GM12874 (cell line): ENCODE measurements around the gene MAS1L.

ENCODE experiments used
- CTCF ChIP-seq: IDR thresholded peaks from 2 replicates; pipeline ENCODE4 v1.5.1; 2011; ENCODE audit warnings: low read depth, mild to moderate bottlenecking, control low read depth, low read length, moderate library complexity; ENCODE audit not compliant: insufficient read depth

The MAS1L gene

DNA sequence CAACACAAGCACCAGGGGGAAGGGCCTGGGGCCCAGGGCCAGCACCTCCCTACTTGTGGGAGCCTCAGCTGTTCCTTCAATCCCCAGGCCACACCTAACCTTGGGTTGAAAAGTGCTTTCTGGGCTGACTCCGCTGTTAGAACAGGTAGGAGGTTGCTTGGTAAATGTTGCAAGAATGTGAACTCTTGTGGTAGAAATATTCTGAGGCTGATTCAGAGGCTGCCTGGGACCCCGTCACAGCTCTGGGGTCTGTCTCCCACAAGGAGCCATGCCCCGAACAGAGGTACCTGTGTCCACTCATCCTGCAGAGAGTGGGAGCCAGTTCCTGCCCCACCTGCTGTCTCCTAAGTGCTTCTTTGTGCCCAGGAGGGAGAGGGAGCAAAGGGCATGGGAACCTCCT is 14.4 kb upstream of the MAS1L start:
- no peak for TF ChIP-seq CTCF

- TF ChIP-seq CTCF: no peak
Observed at GRCh38 chr6:29501106-29501505, 13.3 kb upstream of the MAS1L start.

DNA sequence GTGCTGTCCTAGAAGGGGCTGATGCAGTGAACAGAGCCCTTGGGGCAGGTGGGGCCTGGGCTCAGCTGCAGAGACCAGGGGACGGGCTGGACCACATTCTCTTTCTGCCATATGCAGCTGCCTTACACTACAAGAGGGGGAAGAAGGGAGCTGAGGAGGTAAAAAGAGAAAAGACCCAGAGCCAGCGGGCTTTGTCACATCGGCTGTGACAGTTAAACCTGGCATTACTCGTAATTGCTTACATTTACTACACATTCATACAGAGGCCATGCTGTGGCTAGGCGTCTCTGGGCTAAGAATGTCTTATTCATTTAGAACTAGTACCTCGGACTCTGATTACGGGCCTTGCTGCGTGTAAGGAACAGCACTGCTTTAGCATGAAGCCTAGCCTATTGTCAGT is 12.8 kb upstream of the MAS1L start:
- TF ChIP-seq CTCF: no peak

DNA sequence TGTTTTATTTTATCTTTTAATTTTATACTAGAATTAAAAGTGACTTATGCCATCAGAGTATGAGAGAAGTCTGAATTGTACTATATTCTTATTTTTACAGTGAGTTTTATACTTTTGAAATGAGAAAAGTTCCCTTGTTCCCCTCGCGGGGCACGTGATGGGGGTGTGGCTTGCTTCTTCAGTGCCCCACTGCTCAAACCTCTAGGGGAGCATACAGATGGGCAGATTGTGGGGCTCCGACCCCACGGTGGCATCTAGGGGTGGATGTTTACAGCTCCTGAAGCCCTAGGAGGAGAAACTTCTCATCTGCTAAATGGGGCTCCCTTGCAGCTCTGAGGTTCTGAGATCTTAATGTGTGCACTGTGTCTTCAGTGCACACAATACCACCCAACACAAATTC is 11.9 kb upstream of the MAS1L start:
- TF ChIP-seq CTCF: no peak

- TF ChIP-seq CTCF: no peak
Observed at GRCh38 chr6:29496961-29497360, 9.2 kb upstream of the MAS1L start.

GRCh38 chr6:29495571-29495970 is 7.8 kb upstream of the MAS1L start:
- no peak for TF ChIP-seq CTCF

DNA sequence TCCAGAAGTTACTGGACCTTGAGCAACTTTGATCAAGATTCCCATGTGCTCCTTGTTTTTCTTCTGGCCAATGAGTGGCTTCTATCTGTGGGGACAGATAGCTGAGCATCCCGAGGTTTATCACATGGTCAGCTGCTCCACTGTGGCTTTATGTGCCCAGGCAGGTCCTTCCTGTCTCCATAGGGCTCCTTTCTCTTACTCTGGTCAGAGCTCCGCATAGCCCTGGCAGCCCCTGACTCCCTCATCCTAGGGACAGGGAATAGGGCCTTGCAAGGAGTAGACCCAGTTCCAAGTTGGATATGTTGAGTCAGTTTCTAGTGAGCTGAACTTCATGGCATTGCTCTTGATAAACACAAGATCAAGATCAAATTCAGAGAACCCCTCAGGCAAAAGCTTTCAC is 6.4 kb upstream of the MAS1L start:
- TF ChIP-seq CTCF: no peak

DNA sequence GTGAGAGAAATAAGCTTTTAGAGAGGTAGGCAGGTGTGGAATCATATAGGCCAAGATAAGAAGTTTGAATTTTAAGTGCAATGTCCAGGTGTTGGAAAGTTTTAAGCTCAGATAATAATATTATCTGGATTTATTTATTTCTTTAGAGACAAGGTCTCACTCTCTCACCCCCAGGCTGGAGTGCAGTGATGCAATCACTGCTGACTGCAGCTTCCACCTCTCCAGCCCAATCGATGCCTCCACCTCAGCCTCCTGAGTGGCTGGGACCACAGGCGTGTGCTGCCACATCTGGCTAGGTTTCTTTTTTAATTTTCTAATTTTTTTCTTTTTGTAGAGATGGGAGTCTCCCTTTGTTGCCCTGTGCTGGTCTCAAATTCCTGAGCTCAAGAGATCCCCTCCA is 5.5 kb upstream of the MAS1L start:
- TF ChIP-seq CTCF: no peak
